Subcutaneous adipose tissue (tissue), 4 donors: ENCODE results near the gene OR10A6. TPM values are rescaled to one million over a fixed set of nuclear protein-coding genes. Genes with fewer than 3 reads are reported as not detected.

Experiments used
- total RNA-seq, 4 donors: library from RNA; depleted of rRNA; stranded (reverse); fragments of >200 nt; gene quantifications; one replicate each; pipeline ENCODE4 v1.1.0, GENCODE V29; 2016
- TF ChIP-seq, protein P1 (sequence below): fragments of 450-650 bp; IDR thresholded peaks from one replicate; pipeline ENCODE4 v1.5.1; 2016; ENCODE audit warnings: low read depth, mild to moderate bottlenecking, control low read depth, antibody characterized with exemption, moderate library complexity

The OR10A6 gene, protein sequence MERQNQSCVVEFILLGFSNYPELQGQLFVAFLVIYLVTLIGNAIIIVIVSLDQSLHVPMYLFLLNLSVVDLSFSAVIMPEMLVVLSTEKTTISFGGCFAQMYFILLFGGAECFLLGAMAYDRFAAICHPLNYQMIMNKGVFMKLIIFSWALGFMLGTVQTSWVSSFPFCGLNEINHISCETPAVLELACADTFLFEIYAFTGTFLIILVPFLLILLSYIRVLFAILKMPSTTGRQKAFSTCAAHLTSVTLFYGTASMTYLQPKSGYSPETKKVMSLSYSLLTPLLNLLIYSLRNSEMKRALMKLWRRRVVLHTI
- total RNA-seq = not detected

DNA sequence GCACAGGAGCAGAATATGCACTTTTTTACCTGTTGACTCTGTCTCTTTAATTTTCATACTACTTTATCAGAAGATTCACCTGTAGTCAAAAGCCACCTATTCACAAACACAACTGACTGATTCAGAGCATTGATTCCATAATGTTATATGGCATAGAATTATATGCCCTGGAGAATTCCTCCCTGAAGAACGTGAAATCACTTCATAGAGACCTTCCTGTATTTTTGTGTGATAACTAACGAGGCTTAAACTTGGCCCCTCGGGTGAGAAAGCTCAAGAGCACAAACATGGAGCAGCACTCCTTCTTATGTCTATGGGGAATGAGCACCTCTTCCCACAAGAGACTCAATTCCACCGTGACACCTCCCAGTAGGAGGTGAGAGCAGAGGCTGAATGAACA is at the start of gene OR10A6:
OR10A6 (minus strand) TSS at position 101 of the 400 bp plus-strand sequence. CDS start 2,606 bp downstream, outside the sequence.
- TF ChIP-seq, protein P1, sequence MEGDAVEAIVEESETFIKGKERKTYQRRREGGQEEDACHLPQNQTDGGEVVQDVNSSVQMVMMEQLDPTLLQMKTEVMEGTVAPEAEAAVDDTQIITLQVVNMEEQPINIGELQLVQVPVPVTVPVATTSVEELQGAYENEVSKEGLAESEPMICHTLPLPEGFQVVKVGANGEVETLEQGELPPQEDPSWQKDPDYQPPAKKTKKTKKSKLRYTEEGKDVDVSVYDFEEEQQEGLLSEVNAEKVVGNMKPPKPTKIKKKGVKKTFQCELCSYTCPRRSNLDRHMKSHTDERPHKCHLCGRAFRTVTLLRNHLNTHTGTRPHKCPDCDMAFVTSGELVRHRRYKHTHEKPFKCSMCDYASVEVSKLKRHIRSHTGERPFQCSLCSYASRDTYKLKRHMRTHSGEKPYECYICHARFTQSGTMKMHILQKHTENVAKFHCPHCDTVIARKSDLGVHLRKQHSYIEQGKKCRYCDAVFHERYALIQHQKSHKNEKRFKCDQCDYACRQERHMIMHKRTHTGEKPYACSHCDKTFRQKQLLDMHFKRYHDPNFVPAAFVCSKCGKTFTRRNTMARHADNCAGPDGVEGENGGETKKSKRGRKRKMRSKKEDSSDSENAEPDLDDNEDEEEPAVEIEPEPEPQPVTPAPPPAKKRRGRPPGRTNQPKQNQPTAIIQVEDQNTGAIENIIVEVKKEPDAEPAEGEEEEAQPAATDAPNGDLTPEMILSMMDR = no peak

DNA sequence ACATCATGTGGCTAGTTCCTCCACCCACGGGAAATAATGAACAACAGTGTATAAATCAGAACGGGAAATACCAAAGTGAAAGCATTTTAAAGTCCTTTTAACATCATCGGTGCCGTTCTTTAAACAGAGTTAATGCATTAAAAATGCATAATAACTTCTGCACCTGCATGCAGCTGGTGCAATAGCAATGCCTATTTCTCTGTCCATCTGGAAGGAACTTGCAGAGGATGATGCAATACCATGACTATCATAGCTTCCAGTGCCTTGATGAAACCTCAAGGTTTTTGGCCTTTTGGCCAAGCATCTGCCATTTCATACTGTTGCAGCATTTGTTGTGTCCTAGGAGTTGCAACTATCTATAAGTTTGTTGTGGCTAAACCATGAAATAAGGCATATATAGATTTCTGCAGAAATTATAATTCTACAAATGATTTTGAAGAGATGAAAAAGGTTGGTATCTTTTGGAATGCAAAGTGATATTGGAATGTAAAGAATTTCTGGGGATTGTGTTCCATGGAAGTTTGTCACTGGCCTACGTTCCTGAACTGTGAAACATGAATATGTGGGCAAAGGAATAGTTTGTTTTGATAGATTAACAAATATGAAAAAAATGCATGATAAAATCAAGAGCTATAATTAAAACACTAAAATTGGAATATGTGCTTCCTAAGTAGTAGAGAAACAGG is 46.3 kb upstream of the OR10A6 start:
- TF ChIP-seq, protein P1 = no peak

DNA sequence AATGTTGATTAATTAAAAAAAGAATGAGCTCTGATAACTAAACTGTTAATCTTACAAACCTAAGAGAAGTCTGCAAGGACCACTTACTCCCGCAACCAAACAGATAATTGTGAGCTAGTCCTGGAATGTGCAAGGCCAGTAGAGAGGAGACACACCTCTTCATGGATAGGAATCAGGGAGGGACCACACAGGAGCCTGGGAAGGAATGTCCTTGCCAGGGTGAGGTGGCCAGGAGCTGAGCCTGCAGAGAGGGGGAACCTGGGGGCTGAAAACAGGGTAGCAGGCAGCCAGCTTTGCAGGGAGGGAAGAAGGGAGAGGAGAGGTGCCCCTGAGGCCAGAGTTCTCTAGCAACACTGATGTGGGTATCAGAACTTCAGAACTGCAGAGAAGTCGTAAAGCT is 43.6 kb upstream of the OR10A6 start:
- TF ChIP-seq, protein P1 = no peak

DNA sequence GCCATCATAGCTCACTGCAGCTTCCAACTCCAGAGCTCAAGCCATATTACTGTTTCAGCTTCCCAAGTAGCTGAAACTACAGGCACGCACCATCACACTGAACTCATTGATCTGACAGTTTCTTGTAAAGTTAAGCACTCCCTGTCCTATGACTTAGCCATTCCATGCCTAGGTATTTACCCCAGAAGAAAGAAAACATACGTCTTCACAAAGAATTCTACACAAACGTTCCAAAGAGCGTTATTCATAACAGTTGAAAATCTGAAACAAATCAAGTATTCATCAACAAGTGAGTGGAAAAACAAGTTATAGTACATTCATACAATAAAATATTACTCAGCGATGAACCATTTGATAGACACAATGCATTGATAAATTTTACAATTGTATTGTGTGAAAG is 41.9 kb upstream of the OR10A6 start:
- TF ChIP-seq, protein P1 = no peak

DNA sequence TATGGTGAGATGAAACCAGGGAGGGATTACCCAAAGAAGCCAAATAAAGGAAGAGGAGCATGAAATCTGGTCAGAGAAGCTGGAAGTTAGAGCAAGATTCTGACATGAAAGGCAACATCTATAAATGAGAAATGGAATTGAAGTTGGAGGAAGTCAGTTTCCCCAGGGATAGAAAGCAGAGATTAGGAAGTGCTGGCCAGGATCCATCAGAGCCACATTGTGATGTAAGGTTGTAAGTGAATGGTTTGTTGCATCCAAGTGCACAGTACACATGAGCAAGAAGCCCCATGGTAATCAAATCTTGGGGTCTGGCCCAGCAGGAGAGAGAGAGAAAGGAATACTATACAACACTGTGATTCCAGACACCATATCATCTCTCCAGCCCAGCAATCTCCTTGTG is 40.8 kb upstream of the OR10A6 start:
- TF ChIP-seq, protein P1 = no peak

DNA sequence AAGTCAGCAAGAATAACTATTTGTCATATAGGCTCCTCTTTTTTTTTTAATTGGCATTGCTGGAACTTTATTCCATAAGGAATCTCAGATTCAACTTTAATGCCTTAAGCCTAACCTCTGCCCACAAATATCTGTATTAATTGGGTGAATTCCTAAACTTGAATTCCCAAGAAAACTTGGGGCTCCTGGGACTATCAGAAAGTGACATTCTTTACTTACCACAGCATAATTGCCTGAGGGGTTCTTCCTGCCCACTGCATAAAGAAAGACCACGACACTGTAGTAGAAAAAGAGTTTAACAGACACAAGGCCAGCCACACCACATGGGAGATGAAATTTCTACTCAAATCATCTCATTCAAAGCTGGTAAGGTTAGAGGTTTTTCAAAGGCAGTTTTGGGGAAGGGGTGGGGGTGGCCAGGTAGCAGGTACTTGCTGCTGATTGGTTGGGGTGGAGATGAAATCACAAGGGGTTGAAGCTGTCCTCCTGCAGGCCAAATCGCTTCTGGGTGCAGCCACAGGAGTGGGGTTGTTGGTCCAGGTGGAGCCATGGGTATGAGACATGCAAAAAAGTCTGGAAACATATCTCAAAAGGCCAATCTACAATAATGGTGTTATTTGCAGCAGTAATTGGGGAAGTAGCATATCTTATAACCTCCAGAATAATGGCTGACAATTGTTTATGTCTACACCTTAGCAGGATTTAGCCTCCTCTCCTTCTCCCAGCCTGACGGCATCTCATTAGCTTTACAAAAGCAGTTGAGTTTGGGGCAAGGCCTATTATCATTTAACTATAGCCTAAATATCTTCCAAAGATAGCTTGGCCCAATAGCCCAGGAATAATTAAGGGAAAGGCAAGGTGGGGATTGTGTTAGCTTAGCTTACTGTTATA is 38.9 kb upstream of the OR10A6 start:
- TF ChIP-seq, protein P1 = no peak

DNA sequence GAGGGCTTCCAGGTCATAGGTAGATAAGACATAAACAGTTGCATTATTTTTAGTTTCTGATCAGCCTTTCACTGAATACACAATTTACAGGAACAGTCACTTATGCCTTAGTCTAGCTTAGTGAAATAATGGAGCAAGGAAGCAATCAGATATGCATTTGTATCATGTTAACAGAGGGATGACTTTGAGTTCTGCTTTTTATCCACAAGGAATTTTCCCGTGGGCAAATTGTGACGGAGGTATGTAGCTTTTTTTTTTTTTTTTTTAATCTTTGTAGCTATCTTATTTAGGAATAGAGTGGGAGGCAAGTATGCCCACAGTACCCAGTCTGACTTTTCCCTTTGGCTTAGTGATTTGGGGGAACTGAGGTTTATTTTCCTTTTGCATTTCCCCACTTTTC is 37.6 kb upstream of the OR10A6 start:
- TF ChIP-seq, protein P1 = no peak
